Left ventricle myocardium superior (tissue), 1 donor: ENCODE results near the gene PRAF2. TPM values are rescaled to one million over a fixed set of nuclear protein-coding genes. Genes with fewer than 3 reads are reported as not detected.

Experiments used
- ATAC-seq: fragments of 200-7000 bp; cut with Tn5 transposase; one replicate; pipeline ENCODE4 v1.9.1; 2020; ENCODE audit warnings: mild to moderate bottlenecking, moderate library complexity
- DNase-seq: peaks from one replicate; pipeline ENCODE4 v3.0.0-alpha.2; 2020
- intact Hi-C: fragments of 100-400 bp; cut with micrococcal nuclease; formaldehyde crosslinking; loops from one replicate; pipeline ENCODE4 v1.11.0; 2022
- total RNA-seq: library from RNA; stranded (reverse); fragmentation: NEBNext Ultra II Directional; extraction: Animal tissue kit (Norgen Biotek cat#: 25700); gene quantifications from one replicate; pipeline ENCODE4 v1.2.1, GENCODE V29; 2021
- donor health status: DM: no; HTN: yes; CAD: no; lungs with severe emphysema.

The PRAF2 gene
- total RNA-seq, 1 donor from 2014 or later: 6.3 TPM

- ATAC-seq (no peak), DNase-seq (no peak)
- intact Hi-C loops: no loop called here
Observed at GRCh38 chrX:49054073-49054762, 19.6 kb downstream of the PRAF2 start.

- peak; percentile 86 for ATAC-seq
- intact Hi-C loops: no loop called here
- peak; percentile 76 for DNase-seq
Observed at GRCh38 chrX:49053223-49054072, 20.4 kb downstream of the PRAF2 start.

GRCh38 chrX:49043987-49044281 is 29.9 kb downstream of the PRAF2 start:
- intact Hi-C loops: no loop called here
- DNase-seq: no peak
- no peak for ATAC-seq

- intact Hi-C loops: no loop called here
- ATAC-seq (peak; percentile 93), DNase-seq (peak; percentile 98)
Observed at GRCh38 chrX:49043220-49043986, 30.4 kb downstream of the PRAF2 start, which contains the start of gene TFE3. TFE3 (minus strand) TSS chrX:49043357; CDS start chrX:49043226, 131 bp downstream.

- ATAC-seq (peak; percentile 1), DNase-seq (no peak)
Observed at GRCh38 chrX:49042581-49043219, 31.1 kb downstream of the PRAF2 start.

GRCh38 chrX:49041744-49042580 is 31.8 kb downstream of the PRAF2 start:
- intact Hi-C loops: no loop called here
- no peak for ATAC-seq
- DNase-seq: no peak

More at GRCh38 chrX:49042581-49043219, 31.1 kb downstream of the PRAF2 start:
- intact Hi-C loops: no loop called here

GRCh38 chrX:49040376-49040955 is 33.3 kb downstream of the PRAF2 start:
- intact Hi-C loops: no loop called here
- no peak for DNase-seq
- ATAC-seq: no peak

GRCh38 chrX:49039598-49040375 is 34.0 kb downstream of the PRAF2 start:
- DNase-seq (peak; percentile 64), ATAC-seq (peak; percentile 9)
- intact Hi-C loops: no loop called here

- intact Hi-C loops: no loop called here
- no peak for ATAC-seq
- no peak for DNase-seq
Observed at GRCh38 chrX:49037883-49038475, 35.8 kb downstream of the PRAF2 start.

GRCh38 chrX:49030283-49030682 is 43.5 kb downstream of the PRAF2 start:
- intact Hi-C loops: no loop called here
- ATAC-seq (peak; percentile 59), DNase-seq (no peak)

GRCh38 chrX:49029876-49030275 is 43.9 kb downstream of the PRAF2 start:
- peak; percentile 24 for ATAC-seq
- DNase-seq: no peak
- intact Hi-C loops: no loop called here

Other genes with a start within 250 kb of the PRAF2 start
- gene ERAS, start 247.5 kb downstream of the PRAF2 start, total RNA-seq: not detected
- 0.32 TPM for gene PCSK1N, start 238.4 kb downstream of the PRAF2 start, total RNA-seq
- 77.9 TPM for gene TIMM17B, start 176.2 kb downstream of the PRAF2 start, total RNA-seq
- 64.5 TPM for gene PQBP1, start 176.1 kb downstream of the PRAF2 start, total RNA-seq
- 15.7 TPM for gene SLC35A2, start 162.4 kb downstream of the PRAF2 start, total RNA-seq
- 3.9 TPM for gene PIM2, start 155.0 kb downstream of the PRAF2 start, total RNA-seq
- 18.9 TPM for gene OTUD5, start 116.4 kb downstream of the PRAF2 start, total RNA-seq
- 0.47 TPM for gene KCND1, start 102.2 kb downstream of the PRAF2 start, total RNA-seq
- gene GRIPAP1, start 71.7 kb downstream of the PRAF2 start, total RNA-seq: 18.1 TPM
- 18.5 TPM for gene TFE3, start 30.6 kb downstream of the PRAF2 start, total RNA-seq
- 1.7 TPM for gene CCDC120, start 15.0 kb downstream of the PRAF2 start, total RNA-seq
- gene WDR45, start 5.9 kb upstream of the PRAF2 start, total RNA-seq: 65.4 TPM
- gene GPKOW, start 49.7 kb upstream of the PRAF2 start, total RNA-seq: 18.9 TPM
- gene MAGIX, start 88.8 kb upstream of the PRAF2 start, total RNA-seq: 3.8 TPM
- 62.3 TPM for gene PLP2, start 97.9 kb upstream of the PRAF2 start, total RNA-seq
- 12.7 TPM for gene PRICKLE3, start 112.4 kb upstream of the PRAF2 start, total RNA-seq
- 1.5 TPM for gene SYP, start 126.2 kb upstream of the PRAF2 start, total RNA-seq
- 0.47 TPM for gene CACNA1F, start 159.3 kb upstream of the PRAF2 start, total RNA-seq
- gene CCDC22, start 161.5 kb upstream of the PRAF2 start, total RNA-seq: 12.3 TPM
- not detected for gene FOXP3, start 190.7 kb upstream of the PRAF2 start, total RNA-seq
- gene PPP1R3F, start 195.8 kb upstream of the PRAF2 start, total RNA-seq: 22.1 TPM
- gene GAGE10, start 229.6 kb upstream of the PRAF2 start, total RNA-seq: not detected
- gene GAGE12J, start 248.0 kb upstream of the PRAF2 start, total RNA-seq: not detected